ENCODE results near the gene PRX.
A peak's percentile ranks its signal among the peaks of the same experiment; 100 is the strongest.
"Not testable (repeated sequence)": the region's sequence is repeated elsewhere in the genome, so short reads cannot be mapped to it uniquely, and the experiment has no call there.

Gene PRX

GRCh38 chr19:40413291-40413845 is at the start of gene PRX:
Gene PRX, minus strand, starts transcription at chr19:40413378. Its CDS starts 5,446 bp downstream, at chr19:40407932.
- Mint-ChIP-seq H3K4me3 (no peak within 1 kb of the TSS), H3K36me3 (no peaks in the 10 kb centered on the region), H3K27me3 (no peaks in the 10 kb centered on the region), H3K9me3 (no peaks in the 10 kb centered on the region), H3K27ac (peak within 1 kb of the TSS; percentile 78), H3K4me1 (peaks cover 45% of the 10 kb centered on the region)
- ATAC-seq: no peak

GRCh38 chr19:40461669-40462221 is 48.6 kb upstream of the PRX start:
- H3K4me3 Mint-ChIP-seq: no peak overlapping the region
- no peaks in the 10 kb centered on the region for H3K36me3 Mint-ChIP-seq
- no peak for ATAC-seq
- H3K4me1 Mint-ChIP-seq: peaks cover 48% of the 10 kb centered on the region
- no peaks in the 10 kb centered on the region for H3K9me3 Mint-ChIP-seq
- peaks cover 9% of the 10 kb centered on the region for H3K27me3 Mint-ChIP-seq
- peak overlapping the region; percentile 62 for H3K27ac Mint-ChIP-seq

GRCh38 chr19:40460185-40460584 is 47.0 kb upstream of the PRX start:
- Mint-ChIP-seq H3K27me3 (no peaks in the 10 kb centered on the region), H3K4me3 (no peak overlapping the region)

GRCh38 chr19:40458597-40458974 is 45.4 kb upstream of the PRX start:
- H3K9me3 Mint-ChIP-seq: no peaks in the 10 kb centered on the region
- no peaks in the 10 kb centered on the region for H3K27me3 Mint-ChIP-seq
- H3K4me3 Mint-ChIP-seq: no peak overlapping the region
- ATAC-seq: no peak
- no peak overlapping the region for H3K27ac Mint-ChIP-seq
- no peaks in the 10 kb centered on the region for H3K36me3 Mint-ChIP-seq
- peaks cover 20% of the 10 kb centered on the region for H3K4me1 Mint-ChIP-seq

More at GRCh38 chr19:40460185-40460584, 47.0 kb upstream of the PRX start:
- H3K9me3 Mint-ChIP-seq: no peaks in the 10 kb centered on the region
- H3K36me3 Mint-ChIP-seq: no peaks in the 10 kb centered on the region
- H3K27ac Mint-ChIP-seq: no peak overlapping the region
- peaks cover 32% of the 10 kb centered on the region for H3K4me1 Mint-ChIP-seq
- ATAC-seq: no peak

GRCh38 chr19:40457953-40458596 is 44.9 kb upstream of the PRX start:
- no peaks in the 10 kb centered on the region for H3K27me3 Mint-ChIP-seq

GRCh38 chr19:40457048-40457447 is 43.9 kb upstream of the PRX start:
- H3K4me1 Mint-ChIP-seq: peaks cover 13% of the 10 kb centered on the region
- no peak overlapping the region for H3K4me3 Mint-ChIP-seq
- no peak overlapping the region for H3K27ac Mint-ChIP-seq

More at GRCh38 chr19:40457953-40458596, 44.9 kb upstream of the PRX start:
- H3K4me3 Mint-ChIP-seq: no peak overlapping the region
- no peaks in the 10 kb centered on the region for H3K36me3 Mint-ChIP-seq
- H3K9me3 Mint-ChIP-seq: no peaks in the 10 kb centered on the region
- ATAC-seq: no peak
- no peak overlapping the region for H3K27ac Mint-ChIP-seq
- peaks cover 15% of the 10 kb centered on the region for H3K4me1 Mint-ChIP-seq

GRCh38 chr19:40453943-40454342 is 40.8 kb upstream of the PRX start:
- not testable (repeated sequence) for H3K36me3 Mint-ChIP-seq, H3K27ac Mint-ChIP-seq, H3K9me3 Mint-ChIP-seq, H3K4me1 Mint-ChIP-seq, H3K27me3 Mint-ChIP-seq, ATAC-seq, H3K4me3 Mint-ChIP-seq

More at GRCh38 chr19:40457048-40457447, 43.9 kb upstream of the PRX start:
- ATAC-seq: no peak
- Mint-ChIP-seq H3K27me3 (no peaks in the 10 kb centered on the region), H3K36me3 (no peaks in the 10 kb centered on the region), H3K9me3 (no peaks in the 10 kb centered on the region)

- no peak overlapping the region for H3K4me3 Mint-ChIP-seq
- no peaks in the 10 kb centered on the region for H3K27me3 Mint-ChIP-seq
- peaks cover 6% of the 10 kb centered on the region for H3K36me3 Mint-ChIP-seq
- H3K4me1 Mint-ChIP-seq: no peaks in the 10 kb centered on the region
- no peaks in the 10 kb centered on the region for H3K9me3 Mint-ChIP-seq
- no peak overlapping the region for H3K27ac Mint-ChIP-seq
- ATAC-seq: no peak
These were observed 40.1 kb upstream of the PRX start for GRCh38 chr19:40453151-40453735.

GRCh38 chr19:40452016-40452415 is 38.8 kb upstream of the PRX start:
- Mint-ChIP-seq H3K4me3 (no peak overlapping the region), H3K27ac (no peak overlapping the region), H3K27me3 (no peaks in the 10 kb centered on the region), H3K4me1 (no peaks in the 10 kb centered on the region), H3K36me3 (peaks cover 6% of the 10 kb centered on the region), H3K9me3 (no peaks in the 10 kb centered on the region)
- no peak for ATAC-seq

GRCh38 chr19:40450664-40451063 is 37.5 kb upstream of the PRX start:
- H3K4me3 Mint-ChIP-seq: no peak overlapping the region
- no peaks in the 10 kb centered on the region for H3K27me3 Mint-ChIP-seq
- H3K9me3 Mint-ChIP-seq: no peaks in the 10 kb centered on the region
- H3K27ac Mint-ChIP-seq: no peak overlapping the region
- peaks cover 6% of the 10 kb centered on the region for H3K36me3 Mint-ChIP-seq
- no peak for ATAC-seq
- H3K4me1 Mint-ChIP-seq: no peaks in the 10 kb centered on the region

- no peak for ATAC-seq
- Mint-ChIP-seq H3K4me1 (peaks cover 6% of the 10 kb centered on the region), H3K36me3 (peaks cover 6% of the 10 kb centered on the region), H3K4me3 (no peak overlapping the region), H3K27ac (no peak overlapping the region), H3K9me3 (no peaks in the 10 kb centered on the region), H3K27me3 (no peaks in the 10 kb centered on the region)
These were observed 36.3 kb upstream of the PRX start for GRCh38 chr19:40449506-40449905.

GRCh38 chr19:40446263-40446784 is 33.1 kb upstream of the PRX start:
- Mint-ChIP-seq H3K27ac (no peak overlapping the region), H3K27me3 (no peaks in the 10 kb centered on the region), H3K36me3 (peaks cover 17% of the 10 kb centered on the region), H3K4me1 (peaks cover 20% of the 10 kb centered on the region), H3K4me3 (no peak overlapping the region), H3K9me3 (no peaks in the 10 kb centered on the region)
- ATAC-seq: no peak

- Mint-ChIP-seq H3K36me3 (peaks cover 17% of the 10 kb centered on the region), H3K4me1 (peaks cover 20% of the 10 kb centered on the region), H3K27me3 (no peaks in the 10 kb centered on the region), H3K4me3 (peak overlapping the region; percentile 58), H3K9me3 (no peaks in the 10 kb centered on the region), H3K27ac (no peak overlapping the region)
- ATAC-seq: no peak
These were observed 32.6 kb upstream of the PRX start for GRCh38 chr19:40445780-40446262.

- Mint-ChIP-seq H3K36me3 (peaks cover 17% of the 10 kb centered on the region), H3K4me1 (peaks cover 20% of the 10 kb centered on the region), H3K9me3 (no peaks in the 10 kb centered on the region), H3K27me3 (no peaks in the 10 kb centered on the region), H3K4me3 (peak overlapping the region; percentile 97), H3K27ac (peak overlapping the region; percentile 97)
- no peak for ATAC-seq
These were observed 31.7 kb upstream of the PRX start for GRCh38 chr19:40444825-40445312.

GRCh38 chr19:40444000-40444824 is 31.0 kb upstream of the PRX start, which contains the start of gene SERTAD3:
Gene SERTAD3, minus strand, starts transcription at chr19:40444335. Its CDS starts 2,255 bp downstream, at chr19:40442080.
- Mint-ChIP-seq H3K4me1 (peaks cover 27% of the 10 kb centered on the region), H3K9me3 (no peaks in the 10 kb centered on the region), H3K4me3 (peak within 1 kb of the TSS; percentile 97), H3K27ac (peak within 1 kb of the TSS; percentile 97), H3K27me3 (no peaks in the 10 kb centered on the region), H3K36me3 (peaks cover 11% of the 10 kb centered on the region)
- peak; percentile 90 for ATAC-seq
